PC-3 (cell line): Measurements from ENCODE around the gene LRRC75B.

Experiments used
- EZH2 ChIP-seq: fragments of 300-600 bp; sonication (generic); IDR thresholded peaks from one replicate; pipeline ENCODE4 v1.6.1; 2017; ENCODE audit warnings: antibody characterized with exemption, mild to moderate bottlenecking, low read length; ENCODE audit not compliant: unreplicated experiment
- EZH2phosphoT487 ChIP-seq: fragments of 300-600 bp; sonication (generic); IDR thresholded peaks from 2 replicates; pipeline ENCODE4 v1.6.1; 2018; ENCODE audit warnings: mild to moderate bottlenecking, antibody characterized with exemption, low read length, borderline replicate concordance

GRCh38 chr22:24566899-24567511, 25.9 kb downstream of the LRRC75B start:
- TF ChIP-seq EZH2phosphoT487 (no peak), EZH2 (no peak)
